NCI-H2196 (cell line): Measurements from ENCODE around the gene HSD17B12.
"Not testable (repeated sequence)": the region's sequence is repeated elsewhere in the genome, so short reads cannot be mapped to it uniquely, and the experiment has no call there.

Source experiments
- DNase-seq: peaks from one replicate; lab custom pipeline; 2025; ENCODE audit not compliant: unreplicated experiment; lab: John Stamatoyannopoulos, UW

HSD17B12 gene

DNA sequence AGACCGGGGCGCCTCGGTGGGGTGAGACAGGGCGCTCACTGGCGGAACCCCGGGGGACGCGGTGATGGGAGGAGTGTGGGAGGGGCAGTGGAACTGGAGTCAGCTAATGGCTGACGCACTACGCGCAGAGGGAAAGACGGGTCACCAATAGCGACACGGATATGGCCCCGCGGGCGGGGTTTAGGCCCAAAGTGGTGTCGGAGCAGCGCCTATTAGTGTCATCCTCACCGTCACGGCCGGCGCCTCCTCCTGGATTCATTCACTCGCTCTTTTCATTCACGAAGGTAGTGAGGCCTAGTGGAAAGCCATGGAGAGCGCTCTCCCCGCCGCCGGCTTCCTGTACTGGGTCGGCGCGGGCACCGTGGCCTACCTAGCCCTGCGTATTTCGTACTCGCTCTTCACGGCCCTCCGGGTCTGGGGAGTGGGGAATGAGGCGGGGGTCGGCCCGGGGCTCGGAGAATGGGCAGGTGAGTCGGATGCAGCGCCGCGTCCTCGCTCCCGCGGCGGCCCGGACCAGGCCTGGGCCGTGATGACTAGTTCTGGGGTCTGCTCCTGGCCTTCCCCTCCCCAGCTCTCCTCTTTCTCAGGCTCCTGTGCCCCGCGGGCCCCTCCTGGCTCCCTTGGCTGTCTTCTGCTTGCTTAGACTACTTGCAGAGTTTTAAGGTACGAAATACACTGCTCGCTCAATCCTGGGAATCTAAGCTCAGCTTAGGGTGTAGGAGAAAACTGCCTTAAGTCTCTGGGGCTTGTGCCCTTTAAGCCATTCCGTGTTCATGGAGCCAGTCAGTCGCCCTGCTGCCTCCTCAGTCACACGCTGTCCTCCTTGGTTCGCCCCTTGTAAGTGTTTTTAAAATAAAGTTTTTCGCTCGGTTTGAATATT lies at the start of gene HSD17B12:
HSD17B12 (plus strand) TSS at position 218 of the 880 bp plus-strand sequence; CDS start at position 308, 90 bp downstream.
- DNase-seq, result peak; percentile 99

DNA sequence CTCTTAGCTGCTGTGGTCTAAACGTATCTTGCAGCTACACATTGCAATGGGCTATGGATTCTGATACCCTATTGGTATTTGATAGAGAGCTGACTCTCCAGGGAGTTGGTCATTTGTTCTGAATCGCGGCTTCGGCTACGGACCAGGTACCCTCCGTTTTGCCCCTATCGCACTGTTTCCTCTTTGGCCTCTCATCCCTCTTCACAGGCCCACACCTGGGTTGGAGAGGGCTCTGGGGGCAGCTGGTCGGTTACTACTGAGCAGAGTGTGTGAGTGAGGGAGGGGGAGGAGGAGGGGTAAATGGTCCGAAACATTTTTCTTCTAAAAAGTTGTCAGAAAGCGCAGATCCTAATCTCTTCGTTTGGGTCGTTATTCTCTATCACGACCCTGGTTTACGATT lies 48.8 kb upstream of the HSD17B12 start:
- DNase-seq, result no peak

DNA sequence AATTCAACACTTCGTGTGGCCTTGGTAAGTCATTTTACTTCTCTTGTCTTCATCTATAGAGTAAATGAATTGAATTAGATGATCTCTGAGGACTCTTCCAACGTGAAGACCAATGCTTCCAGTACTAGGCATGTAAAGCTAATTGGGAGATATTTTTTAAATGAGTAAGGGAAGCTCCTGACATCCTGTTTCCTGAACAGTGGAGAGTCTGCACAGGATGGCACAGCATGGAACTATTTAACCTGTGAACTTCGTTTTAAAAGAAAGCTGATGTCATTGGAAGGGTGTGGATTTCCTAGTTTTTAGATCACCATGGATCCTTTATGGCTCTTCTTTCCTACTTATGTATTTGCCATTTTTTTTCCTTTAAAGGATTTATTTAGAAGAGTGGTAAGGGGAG lies 48.4 kb upstream of the HSD17B12 start:
- no peak for DNase-seq

DNA sequence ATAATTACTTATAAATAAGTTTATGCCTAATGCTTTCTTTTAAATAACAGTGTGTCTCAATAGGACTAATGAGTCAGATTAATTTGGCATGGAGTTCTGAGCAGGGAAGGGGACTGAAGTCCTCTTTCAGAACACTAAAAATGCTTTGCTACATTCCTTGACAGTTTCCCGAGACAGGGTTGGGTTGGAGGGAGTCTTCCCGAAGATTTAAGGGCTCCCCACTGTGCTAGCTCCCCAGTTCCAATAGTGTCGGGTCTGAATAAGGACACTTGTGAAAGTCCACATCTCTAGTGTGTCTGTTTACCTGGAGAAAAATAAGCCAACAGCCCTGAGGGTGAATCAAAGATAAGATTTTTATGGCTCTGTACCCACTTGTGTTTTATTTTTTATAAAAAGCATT lies 41.8 kb upstream of the HSD17B12 start:
- no peak for DNase-seq

DNA sequence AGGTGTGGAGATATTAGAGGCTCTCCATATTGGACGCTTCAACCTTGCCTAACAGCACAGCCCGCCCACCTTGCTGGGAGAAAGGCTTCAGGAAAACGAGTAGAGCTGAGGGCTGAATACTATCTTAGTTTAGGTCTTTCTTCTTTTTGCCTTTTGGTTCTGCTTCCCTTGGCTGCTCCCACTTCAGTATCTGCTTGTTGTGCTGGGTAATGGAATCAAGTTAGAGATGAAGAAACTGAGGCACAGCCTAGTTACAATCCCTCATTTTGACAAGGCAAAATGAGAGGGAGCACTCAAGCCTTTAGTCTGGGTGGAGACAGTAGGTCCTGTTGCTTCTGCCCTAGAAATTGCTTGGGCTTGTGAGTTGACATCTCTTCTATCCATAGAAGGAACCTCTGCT lies 41.3 kb upstream of the HSD17B12 start:
- DNase-seq, result no peak

DNA sequence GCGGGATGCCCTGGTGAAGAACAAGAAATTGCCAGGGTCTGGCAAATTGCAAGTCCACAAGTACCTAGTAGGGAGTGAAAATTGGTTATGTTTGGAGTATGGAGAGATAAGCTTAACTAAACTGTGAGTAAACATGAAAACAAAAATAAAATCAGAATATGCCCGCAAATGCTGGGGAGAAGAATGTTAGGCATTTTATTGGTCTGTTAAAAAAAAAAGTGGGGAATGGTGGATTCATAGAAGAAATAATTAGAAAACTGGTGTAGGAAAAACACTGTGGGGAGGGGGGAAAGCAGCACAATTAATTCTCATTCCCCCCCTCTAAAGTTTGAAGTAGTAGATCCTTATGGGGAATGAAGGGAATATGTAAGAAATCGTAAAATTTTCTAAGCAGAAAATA lies 40.6 kb upstream of the HSD17B12 start:
- no peak for DNase-seq

DNA sequence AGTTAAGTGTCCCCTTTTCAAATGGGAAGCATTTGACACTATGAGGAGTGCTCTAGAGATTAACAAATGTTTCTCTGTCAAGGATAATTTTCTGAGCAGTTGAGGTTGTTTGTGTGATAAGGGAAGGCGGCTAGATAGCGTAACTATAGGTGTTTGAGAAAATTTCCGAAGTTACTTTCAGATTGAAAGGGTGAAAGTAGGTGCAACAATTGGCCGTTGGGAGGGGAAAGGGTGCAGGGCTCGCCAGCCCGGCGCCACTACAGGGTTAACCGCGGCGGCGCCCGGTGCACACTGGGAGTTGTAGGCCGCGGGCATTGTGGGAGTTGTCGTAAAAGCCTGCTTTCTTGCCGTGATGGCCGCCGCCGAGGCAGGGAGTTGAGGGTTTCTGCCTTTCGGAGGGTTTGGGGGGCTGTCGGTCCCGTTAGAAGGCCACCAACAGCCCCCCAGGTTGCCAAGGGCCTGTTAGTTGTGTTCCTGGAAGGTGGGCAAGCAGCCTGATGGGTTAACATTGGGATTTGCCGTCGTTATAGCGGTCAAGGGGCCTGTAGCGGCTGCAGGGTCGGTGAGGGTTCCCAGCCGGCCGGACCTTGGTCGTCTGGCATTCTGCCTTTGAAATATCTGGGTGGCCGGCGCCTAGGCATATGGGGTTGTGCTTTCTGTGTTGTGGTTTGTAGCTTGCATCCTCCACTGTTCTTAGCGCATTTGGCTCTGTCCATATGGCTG lies 36.5 kb upstream of the HSD17B12 start:
- DNase-seq, result peak; percentile 89

DNA sequence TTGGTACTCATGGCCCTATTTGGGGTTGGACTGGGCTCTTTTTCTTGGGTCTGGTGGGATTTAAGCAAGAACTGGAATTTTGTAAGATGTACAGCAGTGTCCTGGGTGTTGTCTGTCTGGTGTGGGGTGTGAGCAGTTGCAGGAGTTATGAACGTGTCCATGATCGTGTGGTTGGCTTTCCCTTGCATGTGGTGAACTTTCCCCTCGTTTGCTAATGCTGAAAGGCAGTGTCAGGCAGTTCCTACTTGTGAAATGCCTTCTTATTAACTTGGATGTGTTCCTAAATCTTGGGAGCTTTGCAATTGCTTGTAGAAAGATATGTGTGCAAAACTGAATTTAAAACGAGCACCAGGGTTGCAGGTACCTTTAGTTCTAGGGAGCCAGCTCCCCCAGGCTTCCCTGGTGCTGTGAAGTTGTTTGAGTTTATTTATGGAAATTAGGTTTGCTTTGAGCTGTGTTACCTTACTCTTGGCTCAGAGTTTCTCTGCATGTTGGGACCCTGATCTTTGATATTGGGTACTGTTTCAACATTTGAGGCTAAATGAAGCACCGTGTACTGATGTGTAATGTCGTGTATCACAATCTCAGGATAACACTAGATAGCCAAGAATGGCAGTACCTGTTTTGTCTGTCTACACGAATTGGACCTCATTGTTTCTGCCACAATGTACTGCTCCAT lies 35.8 kb upstream of the HSD17B12 start:
- DNase-seq, result no peak

DNA sequence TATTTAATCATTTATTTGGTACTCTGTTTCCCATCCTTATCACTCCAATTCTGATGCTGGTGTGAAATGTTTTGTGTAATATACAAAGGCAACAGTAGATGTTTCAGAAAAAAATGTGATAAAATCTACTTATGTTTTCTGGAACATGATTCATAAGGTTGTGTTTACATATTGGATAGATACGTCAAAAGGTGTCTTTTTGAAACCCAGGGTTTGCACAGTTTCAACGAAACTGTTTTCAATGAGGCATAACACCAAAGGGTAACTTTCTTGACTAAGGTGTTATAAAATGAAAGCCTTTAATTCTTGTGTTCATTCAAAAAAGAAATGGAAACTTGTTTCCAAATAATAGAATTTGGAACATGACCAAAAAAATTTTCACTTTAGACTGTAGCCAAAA lies 33.8 kb upstream of the HSD17B12 start:
- DNase-seq, result no peak

DNA sequence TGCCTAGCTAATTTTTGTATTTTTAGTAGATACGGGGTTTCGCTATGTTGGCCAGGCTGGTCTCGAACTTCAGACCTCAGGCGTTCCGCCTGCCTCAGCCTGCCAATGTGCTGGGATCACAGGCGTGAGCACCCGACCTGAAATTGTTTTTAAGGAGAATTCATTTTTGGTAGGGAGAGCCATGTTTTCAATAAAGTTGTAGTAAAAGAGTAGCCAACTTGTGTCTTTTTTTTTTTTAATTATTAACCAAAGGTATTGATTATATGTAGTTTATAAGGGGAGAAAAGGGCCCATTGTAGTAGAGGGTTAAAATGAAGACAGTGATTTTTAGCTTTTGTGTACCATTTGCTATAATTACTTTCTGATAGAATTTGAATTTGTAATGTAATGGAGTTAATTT lies 31.6 kb upstream of the HSD17B12 start:
- no peak for DNase-seq

DNA sequence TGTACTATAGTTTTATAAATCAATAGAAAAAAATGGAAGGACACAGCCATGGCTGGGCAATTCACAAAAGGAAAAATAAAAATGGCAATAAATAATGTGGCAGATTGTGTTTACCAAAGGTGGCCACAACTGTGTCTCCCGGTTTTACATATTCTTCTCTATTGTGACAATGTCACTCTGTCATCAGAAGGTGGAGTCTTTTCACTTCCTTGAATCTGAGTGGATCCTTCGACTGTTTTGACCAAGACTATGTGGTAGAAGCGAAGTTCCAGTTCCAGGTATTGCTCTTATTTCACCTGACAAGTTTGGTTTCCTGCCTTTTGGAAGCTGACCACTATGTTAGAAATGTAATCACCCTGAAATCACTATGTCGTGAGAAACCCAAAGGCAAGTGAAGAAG lies 31.0 kb upstream of the HSD17B12 start:
- no peak for DNase-seq

DNA sequence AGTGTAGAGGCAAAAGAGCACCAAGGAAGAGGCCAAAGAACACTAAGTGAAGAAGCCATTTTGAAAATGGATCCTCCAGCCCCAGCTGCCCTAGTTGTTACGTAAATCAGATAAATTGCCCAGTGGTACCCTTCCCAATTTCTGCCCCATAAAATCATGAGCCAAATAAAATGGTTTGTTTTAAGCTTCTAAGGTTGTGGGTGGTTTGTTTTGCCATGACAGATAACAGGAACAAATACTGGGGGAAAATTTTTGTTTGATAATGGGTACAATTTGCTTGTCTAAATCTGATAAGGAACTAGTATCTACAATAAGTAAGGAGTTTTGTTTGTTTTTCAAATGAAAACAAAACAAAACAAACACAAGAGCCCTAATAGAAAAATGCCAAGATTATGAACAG lies 30.6 kb upstream of the HSD17B12 start:
- no peak for DNase-seq

DNA sequence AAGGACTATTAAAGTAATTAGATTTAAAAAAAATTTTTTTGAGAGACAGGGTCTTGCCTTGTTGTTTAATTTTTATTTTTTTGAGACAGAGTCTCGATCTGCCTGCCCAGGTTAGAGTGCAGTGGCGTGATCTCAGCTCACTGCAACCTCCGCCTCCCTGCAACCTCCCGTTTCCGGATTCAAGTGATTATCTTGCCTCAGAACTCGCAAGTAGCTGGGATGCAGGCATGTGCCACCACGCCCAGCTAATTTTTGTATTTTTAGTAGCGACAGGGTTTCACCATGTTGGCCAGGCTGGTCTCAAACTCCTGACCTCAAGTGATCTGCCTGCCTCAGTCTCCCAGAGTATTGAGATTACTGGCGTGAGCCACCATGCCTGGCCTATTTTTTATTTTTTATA lies 17.5 kb upstream of the HSD17B12 start:
- DNase-seq, result not testable (repeated sequence)

DNA sequence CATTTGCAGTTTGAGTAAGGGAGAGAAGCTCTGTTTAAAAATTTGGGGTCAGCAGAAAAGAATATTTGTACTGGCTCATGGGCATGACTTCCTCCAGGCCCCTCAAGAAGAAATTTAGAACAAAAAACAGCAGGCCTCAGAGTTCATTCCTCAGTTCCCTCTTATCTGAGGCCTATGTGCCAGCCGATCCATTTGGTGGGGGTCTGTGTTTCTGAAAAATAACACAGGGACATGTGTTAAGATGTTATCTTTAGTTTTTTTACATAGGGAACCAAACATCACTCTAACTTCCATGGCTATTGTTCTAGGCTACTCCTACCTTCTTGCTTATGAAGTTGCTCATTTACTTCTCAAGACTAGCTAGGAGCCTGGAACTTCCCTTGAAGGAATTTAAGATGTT lies 16.2 kb upstream of the HSD17B12 start:
- no peak for DNase-seq

DNA sequence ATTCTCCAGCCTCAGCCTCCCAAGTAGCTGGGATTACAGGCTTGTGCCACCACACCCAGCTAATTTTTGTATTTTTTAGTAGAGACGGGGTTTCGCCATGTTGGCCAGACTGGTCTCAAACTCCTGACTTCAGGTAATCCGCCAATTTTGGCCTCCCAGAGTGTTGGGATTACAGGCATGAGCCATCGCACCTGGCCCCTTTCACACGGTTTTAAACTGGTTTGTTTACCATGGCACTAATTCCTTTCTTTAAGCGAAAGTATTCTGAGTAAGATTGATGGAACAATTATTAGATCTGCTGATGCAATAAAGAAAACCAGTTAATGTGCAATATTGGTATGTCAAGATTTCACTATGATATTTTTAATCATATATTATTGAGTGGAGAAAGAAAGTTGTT lies 9.3 kb upstream of the HSD17B12 start:
- DNase-seq, result not testable (repeated sequence)

DNA sequence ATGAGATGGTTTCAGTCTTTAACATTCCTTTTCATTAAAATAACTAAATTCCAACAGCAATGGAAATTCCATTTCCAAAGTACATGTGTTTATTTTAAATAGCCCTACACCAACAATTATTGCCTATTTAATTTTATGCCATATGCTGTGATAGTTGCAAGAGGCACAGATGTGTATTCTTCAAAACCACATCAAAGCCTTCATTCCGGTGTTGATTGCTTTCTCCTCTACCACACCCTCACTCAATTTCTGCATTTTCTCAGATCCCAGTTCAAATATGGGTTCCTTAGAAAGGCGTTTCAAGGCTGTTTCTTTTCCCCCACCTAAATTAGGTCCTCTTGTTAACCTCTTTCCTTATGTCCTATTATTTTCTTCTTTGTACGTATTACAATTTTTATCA lies 6.0 kb upstream of the HSD17B12 start:
- no peak for DNase-seq

DNA sequence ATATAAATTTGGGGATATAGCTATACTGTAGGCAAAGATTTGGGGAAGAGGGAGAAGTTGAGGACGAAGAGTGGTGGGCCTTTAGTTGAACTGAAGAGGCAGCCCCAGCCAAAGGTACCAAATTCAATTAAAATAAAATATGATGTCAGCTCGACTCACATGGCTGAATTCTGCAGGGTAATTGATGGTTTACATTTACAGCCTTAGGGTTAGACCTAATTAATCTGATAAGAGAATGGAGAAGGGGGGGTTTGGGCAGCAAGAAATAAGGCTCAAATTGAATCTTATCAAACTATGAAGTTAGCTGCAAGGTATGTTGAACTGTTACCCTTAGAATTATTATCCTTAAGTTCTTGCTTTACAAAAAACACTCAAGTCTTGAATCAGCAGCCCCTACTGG lies 3.6 kb upstream of the HSD17B12 start:
- DNase-seq, result no peak

DNA sequence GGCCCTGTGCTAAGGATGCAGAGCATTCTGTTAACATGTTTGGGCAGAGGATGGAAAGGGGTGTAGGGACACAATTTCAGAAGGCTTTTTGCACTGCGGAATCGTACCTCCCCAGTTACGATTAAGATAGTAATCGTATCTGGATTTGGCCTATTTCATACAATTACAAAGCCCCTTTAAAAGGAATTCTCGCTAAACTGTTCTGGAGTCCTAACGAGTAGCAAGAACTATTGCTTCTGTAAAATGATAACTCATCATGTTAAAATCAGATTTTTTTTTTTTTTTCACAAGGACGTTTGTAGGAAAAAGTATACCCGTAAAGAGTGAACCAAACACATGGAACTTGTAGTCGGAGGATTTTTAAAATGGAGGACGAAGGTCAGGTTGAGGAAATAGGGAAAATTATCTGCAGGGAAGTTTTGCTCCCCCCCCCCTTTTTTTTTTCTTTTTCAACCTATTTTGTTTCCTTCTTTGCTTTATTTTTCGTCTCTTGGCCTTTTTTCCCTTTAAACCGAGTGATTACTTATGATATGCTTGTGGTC lies 934 bp downstream of the HSD17B12 start:
- no peak for DNase-seq

DNA sequence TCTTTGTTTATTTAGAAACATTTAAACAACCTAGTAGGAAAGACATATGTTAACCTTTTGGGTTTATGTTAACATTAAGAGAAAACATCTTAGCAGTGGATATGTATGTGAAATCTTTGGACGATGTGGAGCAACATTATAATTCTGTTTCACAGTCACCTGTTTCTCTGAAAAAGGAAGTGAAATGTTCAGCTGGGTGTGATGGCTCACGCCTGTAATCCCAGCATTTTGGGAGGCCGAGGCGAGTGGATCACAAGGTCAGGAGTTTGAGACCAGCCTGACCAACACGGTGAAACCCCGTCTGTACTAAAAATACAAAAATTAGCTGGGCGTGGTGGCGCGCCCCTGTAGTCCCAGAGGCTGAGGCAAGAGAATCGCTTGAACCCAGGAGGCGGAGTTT lies 1.5 kb downstream of the HSD17B12 start:
- not testable (repeated sequence) for DNase-seq

DNA sequence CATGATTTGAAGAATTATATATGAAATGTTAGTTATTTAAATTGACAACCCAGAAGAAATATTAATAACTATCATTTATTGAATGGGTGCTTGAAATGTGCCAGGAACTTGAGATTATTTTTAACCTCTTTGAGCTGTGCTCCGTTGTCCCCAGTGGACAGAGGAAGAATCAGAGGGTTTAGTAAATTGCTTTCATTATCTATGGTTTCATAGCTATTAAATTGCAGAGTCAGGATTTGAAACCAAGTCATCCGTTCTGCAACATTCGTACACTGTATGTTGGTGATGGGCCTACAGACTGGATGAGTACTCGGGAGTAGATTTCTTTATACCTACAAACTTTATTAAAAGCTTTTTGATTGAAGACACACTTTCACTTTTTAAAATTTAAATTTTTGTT lies 4.9 kb downstream of the HSD17B12 start:
- DNase-seq, result no peak

DNA sequence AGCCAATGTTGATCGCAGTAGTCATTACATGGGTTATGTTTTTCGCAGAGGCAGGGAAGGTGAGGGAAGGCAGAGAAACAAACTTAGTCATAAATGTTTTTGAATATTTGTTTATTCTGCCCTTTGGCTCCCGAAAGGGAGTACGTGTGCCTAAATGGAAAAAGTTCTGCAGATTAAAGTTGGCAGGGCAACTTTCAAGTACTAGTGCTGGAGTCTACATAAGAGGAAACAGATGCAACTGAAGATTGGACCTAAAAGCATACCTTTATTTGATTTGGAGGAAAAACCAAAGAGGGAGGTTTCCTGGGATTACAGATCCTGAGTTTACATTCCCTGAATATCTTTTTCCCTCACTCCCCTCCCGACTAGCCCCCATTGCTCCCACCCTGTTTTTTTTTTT lies 5.7 kb downstream of the HSD17B12 start:
- DNase-seq, result no peak
